Measurements from ENCODE around the gene CPPED1.

- TF ChIP-seq JUNB (IDR thresholded peaks at IDR 0.05; ENCODE audit: unreplicated experiment): no peak
- no peak for TF ChIP-seq CTCF (conservative IDR thresholded peaks at IDR 0.05; ENCODE audit: low read depth in 2 of 2)
- no peak for TF ChIP-seq EZH2phosphoT487 (IDR thresholded peaks at IDR 0.05; ENCODE audit: unreplicated experiment)
- no peak for TF ChIP-seq EZH2 (IDR thresholded peaks at IDR 0.05; ENCODE audit: low read depth, unreplicated experiment)
- TF ChIP-seq POLR2AphosphoS5 (IDR thresholded peaks at IDR 0.05; ENCODE audit: low read depth): no peak
- no peak for TF ChIP-seq REST (IDR thresholded peaks at IDR 0.05; ENCODE audit: unreplicated experiment)
- TF ChIP-seq CREB1 (CRISPR knock-in tag; IDR thresholded peaks at IDR 0.05; ENCODE audit: low read depth): no peak
- TF ChIP-seq ZNF331 (CRISPR knock-in tag; IDR thresholded peaks at IDR 0.05; ENCODE audit: low read depth): no peak
- TF ChIP-seq ETS1 (IDR thresholded peaks at IDR 0.05): no peak
- TF ChIP-seq STAT1 (IDR thresholded peaks at IDR 0.05; ENCODE audit: unreplicated experiment): no peak
Measured at GRCh38 chr16:12729448-12729847, 74.2 kb downstream of the CPPED1 start.

All from GM23338 (cell line).